ENCODE measurements around the gene ABCB11. TPM values are rescaled to one million over a fixed set of nuclear protein-coding genes. Genes with fewer than 3 reads are reported as not detected.

ABCB11 gene
- total RNA-seq, 6 experiments from 2014 or later, result 21.3 to 128 (median 54.8) TPM

- ATAC-seq, result no peak
- Histone ChIP-seq H3K4me1 (no peaks in the 10 kb centered on the region), H3K4me3 (no peak overlapping the region), H3K27ac (no peak overlapping the region), H3K9me3 (no peaks in the 10 kb centered on the region), H3K36me3 (peaks cover 0 to 64% (median 24%) of the 10 kb centered on the region in 4 donors), H3K27me3 (no peaks in the 10 kb centered on the region)
- 52% methylated on average over 6 of the region's 6 CpGs for WGBS (ENCODE audit: insufficient coverage, low coverage, low lambda C conversion rate, missing lambda C conversion rate)
- TF ChIP-seq, protein P1, sequence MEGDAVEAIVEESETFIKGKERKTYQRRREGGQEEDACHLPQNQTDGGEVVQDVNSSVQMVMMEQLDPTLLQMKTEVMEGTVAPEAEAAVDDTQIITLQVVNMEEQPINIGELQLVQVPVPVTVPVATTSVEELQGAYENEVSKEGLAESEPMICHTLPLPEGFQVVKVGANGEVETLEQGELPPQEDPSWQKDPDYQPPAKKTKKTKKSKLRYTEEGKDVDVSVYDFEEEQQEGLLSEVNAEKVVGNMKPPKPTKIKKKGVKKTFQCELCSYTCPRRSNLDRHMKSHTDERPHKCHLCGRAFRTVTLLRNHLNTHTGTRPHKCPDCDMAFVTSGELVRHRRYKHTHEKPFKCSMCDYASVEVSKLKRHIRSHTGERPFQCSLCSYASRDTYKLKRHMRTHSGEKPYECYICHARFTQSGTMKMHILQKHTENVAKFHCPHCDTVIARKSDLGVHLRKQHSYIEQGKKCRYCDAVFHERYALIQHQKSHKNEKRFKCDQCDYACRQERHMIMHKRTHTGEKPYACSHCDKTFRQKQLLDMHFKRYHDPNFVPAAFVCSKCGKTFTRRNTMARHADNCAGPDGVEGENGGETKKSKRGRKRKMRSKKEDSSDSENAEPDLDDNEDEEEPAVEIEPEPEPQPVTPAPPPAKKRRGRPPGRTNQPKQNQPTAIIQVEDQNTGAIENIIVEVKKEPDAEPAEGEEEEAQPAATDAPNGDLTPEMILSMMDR (IDR thresholded peaks at IDR 0.05), result no peak
- TF ChIP-seq POLR2A (IDR thresholded peaks at IDR 0.05), result no peak
- DNase-seq, result no peak
- intact Hi-C loops (cut with DNase I), result no loop called here
Measured at GRCh38 chr2:168976034-168976654, 55.0 kb downstream of the ABCB11 start.

GRCh38 chr2:168974428-168974827, 56.7 kb downstream of the ABCB11 start:
- Histone ChIP-seq H3K27me3 (no peaks in the 10 kb centered on the region), H3K4me3 (no peak overlapping the region), H3K36me3 (peaks cover 0 to 57% (median 28%) of the 10 kb centered on the region in 4 donors), H3K27ac (no peak overlapping the region), H3K9me3 (no peaks in the 10 kb centered on the region), H3K4me1 (no peaks in the 10 kb centered on the region)
- DNase-seq (no peak), ATAC-seq (no peak)
- 73% methylated on average over 2 of the region's 2 CpGs for WGBS (ENCODE audit: insufficient coverage, low coverage, low lambda C conversion rate, missing lambda C conversion rate)
- TF ChIP-seq, protein P1 (IDR thresholded peaks at IDR 0.05), result no peak
- TF ChIP-seq POLR2A (IDR thresholded peaks at IDR 0.05), result no peak
- intact Hi-C loops (cut with DNase I), result no loop called here

- intact Hi-C loops (cut with DNase I), result no loop called here
- TF ChIP-seq, protein P1 (IDR thresholded peaks at IDR 0.05), result no peak
- no peak for TF ChIP-seq POLR2A (IDR thresholded peaks at IDR 0.05)
- ATAC-seq, result peak in 3 of 4 donors; percentile 6 to 31 (median 14)
- DNase-seq, result no peak
- Histone ChIP-seq H3K4me3 (no peak overlapping the region), H3K27me3 (no peaks in the 10 kb centered on the region), H3K9me3 (no peaks in the 10 kb centered on the region), H3K27ac (no peak overlapping the region), H3K4me1 (peaks cover 0 to 12% (median under 1%) of the 10 kb centered on the region in 4 donors), H3K36me3 (peaks cover 0 to 63% (median 24%) of the 10 kb centered on the region in 4 donors)
- WGBS (ENCODE audit: insufficient coverage, low coverage, low lambda C conversion rate, missing lambda C conversion rate), result 51% methylated on average over 3 of the region's 3 CpGs
Measured at GRCh38 chr2:168971261-168971660, 59.9 kb downstream of the ABCB11 start.

- TF ChIP-seq POLR2A (IDR thresholded peaks at IDR 0.05), result no peak
- TF ChIP-seq, protein P1 (IDR thresholded peaks at IDR 0.05), result no peak
- Histone ChIP-seq H3K27me3 (no peaks in the 10 kb centered on the region), H3K4me1 (peaks cover 0 to 17% (median 3%) of the 10 kb centered on the region in 4 donors), H3K27ac (no peak overlapping the region), H3K36me3 (peaks cover 0 to 63% (median 22%) of the 10 kb centered on the region in 4 donors), H3K4me3 (no peak overlapping the region), H3K9me3 (no peaks in the 10 kb centered on the region)
- ATAC-seq (peak in 1 of 4 donors; percentile 25), DNase-seq (no peak)
- intact Hi-C loops (cut with DNase I), result no loop called here
Measured at GRCh38 chr2:168970711-168971233, 60.4 kb downstream of the ABCB11 start.
